Central memory CD8-positive, alpha-beta T cell (primary cell): Measurements from ENCODE around the gene CDKL2.
"Not testable (repeated sequence)": the region's sequence is repeated elsewhere in the genome, so short reads cannot be mapped to it uniquely, and the experiment has no call there.

Experiments
- ATAC-seq: fragments of 150-1000 bp; cut with Tn5 transposase; replicated peaks from 2 replicates; pipeline ENCODE4 v1.10.0; 2022; ENCODE audit warnings: mild to moderate bottlenecking, moderate FRiP score, moderate number of reproducible peaks; ENCODE audit not compliant: poor library complexity, severe bottlenecking; ENCODE audit errors: extremely low read depth
- DNase-seq, 2 donors: peaks; one replicate each; pipeline ENCODE4 v3.0.0; 2021; ENCODE audit warnings: low spot score in 2 of 2
- H3K27ac Mint-ChIP-seq: one replicate; pipeline ENCODE4 v1.8.0; 2022; ENCODE audit warnings: low read depth, mild to moderate bottlenecking, moderate library complexity, mixed read lengths
- H3K27me3 Mint-ChIP-seq: one replicate; pipeline ENCODE4 v1.8.0; 2022; ENCODE audit warnings: mixed read lengths
- H3K36me3 Mint-ChIP-seq: one replicate; pipeline ENCODE4 v1.8.0; 2022; ENCODE audit warnings: mild to moderate bottlenecking, moderate library complexity, mixed read lengths; ENCODE audit not compliant: insufficient read depth
- H3K4me1 Mint-ChIP-seq: one replicate; pipeline ENCODE4 v1.8.0; 2022; ENCODE audit warnings: mixed read lengths
- H3K4me3 Mint-ChIP-seq: one replicate; pipeline ENCODE4 v1.8.0; 2022; ENCODE audit warnings: mild to moderate bottlenecking, moderate library complexity, mixed read lengths
- H3K9me3 Mint-ChIP-seq: one replicate; pipeline ENCODE4 v1.8.0; 2022; ENCODE audit warnings: mixed read lengths

The CDKL2 gene

GRCh38 chr4:75630174-75630936 is at the start of gene CDKL2:
Gene CDKL2, minus strand, starts transcription at chr4:75630528. Its CDS starts 4,540 bp downstream, at chr4:75625988.
- H3K9me3 Mint-ChIP-seq = no peaks in the 10 kb centered on the region
- DNase-seq (peak; percentile 84 to 86), ATAC-seq (peak; percentile 98)
- peaks cover 12% of the 10 kb centered on the region for H3K4me1 Mint-ChIP-seq
- H3K4me3 Mint-ChIP-seq = peak within 1 kb of the TSS; percentile 79
- no peaks in the 10 kb centered on the region for H3K36me3 Mint-ChIP-seq
- H3K27ac Mint-ChIP-seq = peak within 1 kb of the TSS; percentile 70
- no peaks in the 10 kb centered on the region for H3K27me3 Mint-ChIP-seq

- Mint-ChIP-seq H3K27me3 (no peaks in the 10 kb centered on the region), H3K4me1 (peaks cover 10% of the 10 kb centered on the region), H3K9me3 (no peaks in the 10 kb centered on the region), H3K27ac (no peak overlapping the region), H3K36me3 (peaks cover 2% of the 10 kb centered on the region), H3K4me3 (no peak overlapping the region)
- no peak for DNase-seq
- ATAC-seq = no peak
Observed at GRCh38 chr4:75678965-75679364, 48.6 kb upstream of the CDKL2 start.

- peaks cover 15% of the 10 kb centered on the region for H3K4me1 Mint-ChIP-seq
- H3K27me3 Mint-ChIP-seq = no peaks in the 10 kb centered on the region
- H3K4me3 Mint-ChIP-seq = no peak overlapping the region
- no peaks in the 10 kb centered on the region for H3K9me3 Mint-ChIP-seq
- H3K27ac Mint-ChIP-seq = no peak overlapping the region
- ATAC-seq (no peak), DNase-seq (no peak)
- H3K36me3 Mint-ChIP-seq = peaks cover 6% of the 10 kb centered on the region
Observed at GRCh38 chr4:75678473-75678872, 48.1 kb upstream of the CDKL2 start.

DNA sequence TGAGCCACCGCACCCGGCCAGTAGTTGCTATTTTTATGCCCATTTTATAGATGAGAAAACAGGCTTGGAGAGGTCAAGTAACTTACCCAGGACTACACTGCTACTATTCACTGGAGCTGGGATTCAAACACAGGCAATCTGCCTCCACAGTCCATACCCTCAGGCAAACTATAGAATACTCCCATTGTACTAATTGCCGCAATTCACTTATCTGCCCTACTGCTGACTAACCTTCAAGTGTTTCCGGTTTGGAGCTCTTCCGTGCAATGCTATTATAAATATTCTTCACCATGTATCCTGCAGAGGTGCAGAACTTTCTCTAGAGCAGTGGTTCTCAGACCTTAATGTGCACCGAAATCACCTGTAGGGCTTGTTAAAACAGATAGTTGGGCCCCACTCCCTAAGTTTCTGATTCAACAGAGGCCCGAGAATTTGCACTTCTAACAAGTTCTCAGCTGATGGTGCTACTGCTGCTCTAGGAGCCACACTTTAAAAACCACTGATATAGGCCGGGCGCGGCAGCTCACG is 44.7 kb upstream of the CDKL2 start:
- H3K27ac Mint-ChIP-seq = no peak overlapping the region
- DNase-seq = no peak
- H3K27me3 Mint-ChIP-seq = no peaks in the 10 kb centered on the region
- no peak for ATAC-seq
- peaks cover 33% of the 10 kb centered on the region for H3K4me1 Mint-ChIP-seq
- H3K36me3 Mint-ChIP-seq = peaks cover 20% of the 10 kb centered on the region
- H3K9me3 Mint-ChIP-seq = no peaks in the 10 kb centered on the region
- peak overlapping the region; percentile 23 for H3K4me3 Mint-ChIP-seq

GRCh38 chr4:75673959-75674328 is 43.6 kb upstream of the CDKL2 start:
- no peaks in the 10 kb centered on the region for H3K9me3 Mint-ChIP-seq
- ATAC-seq (no peak), DNase-seq (no peak)
- H3K27ac Mint-ChIP-seq = peak overlapping the region; percentile 99
- no peaks in the 10 kb centered on the region for H3K27me3 Mint-ChIP-seq
- H3K4me3 Mint-ChIP-seq = peak overlapping the region; percentile 100
- H3K4me1 Mint-ChIP-seq = peaks cover 44% of the 10 kb centered on the region
- peaks cover 21% of the 10 kb centered on the region for H3K36me3 Mint-ChIP-seq

DNA sequence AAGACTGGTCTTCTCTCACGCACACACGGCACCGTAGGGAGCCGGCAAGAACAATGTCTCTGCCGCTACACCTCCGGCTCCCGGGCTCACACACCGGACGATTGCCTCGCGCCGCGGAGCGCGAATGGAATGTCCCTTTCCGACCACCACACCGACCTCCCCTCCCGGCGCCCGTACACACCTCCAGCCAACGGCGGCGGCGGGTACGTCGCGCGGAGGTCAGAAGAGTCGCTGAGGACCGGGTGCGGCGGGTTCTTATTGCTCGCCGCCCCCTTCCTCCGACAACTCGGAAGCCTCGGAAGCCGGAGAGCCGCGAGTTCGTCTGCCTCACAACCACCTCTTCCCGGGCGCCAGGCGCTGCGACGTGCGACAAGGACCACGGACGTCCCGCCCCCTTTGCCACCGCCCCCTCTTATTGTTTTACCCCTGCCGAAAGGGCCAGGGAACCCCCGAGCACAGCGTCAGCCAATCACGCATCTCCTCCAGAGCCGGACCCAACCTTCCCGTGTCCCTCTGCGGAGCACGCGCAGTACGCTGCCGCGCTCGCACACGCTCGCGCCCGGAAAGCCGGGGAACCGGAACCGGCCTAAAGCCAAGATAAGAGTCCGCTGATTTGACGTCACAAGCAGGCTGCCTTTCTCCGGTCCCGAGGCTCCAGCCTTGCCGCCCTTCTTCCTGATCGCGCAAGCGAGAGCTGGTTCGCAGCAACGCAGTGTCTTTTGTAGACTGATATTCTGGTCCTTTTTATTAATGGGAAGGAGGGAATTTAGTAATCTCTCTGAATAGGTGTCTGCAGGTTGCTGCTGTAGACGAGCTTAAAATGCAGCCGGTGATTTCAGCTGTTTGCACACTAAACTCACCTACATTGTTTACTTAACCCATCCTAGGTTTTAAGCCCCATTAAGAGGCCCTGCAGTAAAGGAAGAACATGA is 43.0 kb upstream of the CDKL2 start, which contains the start of gene G3BP2:
TSS of gene G3BP2 (minus strand) at position 385 of the 932 bp plus-strand sequence. CDS start 11,386 bp downstream, outside the sequence.
- Mint-ChIP-seq H3K9me3 (no peaks in the 10 kb centered on the region), H3K27me3 (no peaks in the 10 kb centered on the region)

GRCh38 chr4:75672461-75673026 is 42.2 kb upstream of the CDKL2 start:
- H3K9me3 Mint-ChIP-seq = no peaks in the 10 kb centered on the region

More for the DNA sequence above, 43.0 kb upstream of the CDKL2 start, which contains the start of gene G3BP2:
- H3K4me3 Mint-ChIP-seq = peak within 1 kb of the TSS; percentile 100
- H3K27ac Mint-ChIP-seq = peak within 1 kb of the TSS; percentile 99
- peak; percentile 93 for ATAC-seq
- H3K4me1 Mint-ChIP-seq = peaks cover 51% of the 10 kb centered on the region
- peaks cover 22% of the 10 kb centered on the region for H3K36me3 Mint-ChIP-seq
- peak; percentile 89 to 96 for DNase-seq

GRCh38 chr4:75671802-75672421 is 41.6 kb upstream of the CDKL2 start:
- H3K9me3 Mint-ChIP-seq = no peaks in the 10 kb centered on the region
- H3K36me3 Mint-ChIP-seq = peaks cover 25% of the 10 kb centered on the region
- DNase-seq (no peak), ATAC-seq (no peak)
- peak overlapping the region; percentile 100 for H3K4me3 Mint-ChIP-seq
- peaks cover 63% of the 10 kb centered on the region for H3K4me1 Mint-ChIP-seq
- H3K27ac Mint-ChIP-seq = peak overlapping the region; percentile 99
- no peaks in the 10 kb centered on the region for H3K27me3 Mint-ChIP-seq

More at GRCh38 chr4:75672461-75673026, 42.2 kb upstream of the CDKL2 start:
- Mint-ChIP-seq H3K4me3 (peak overlapping the region; percentile 100), H3K36me3 (peaks cover 23% of the 10 kb centered on the region), H3K27me3 (no peaks in the 10 kb centered on the region), H3K4me1 (peaks cover 58% of the 10 kb centered on the region), H3K27ac (peak overlapping the region; percentile 99)
- ATAC-seq = peak; percentile 45
- DNase-seq = peak; percentile 69

- peak overlapping the region; percentile 7 for H3K4me3 Mint-ChIP-seq
- ATAC-seq (no peak), DNase-seq (no peak)
- peaks cover 74% of the 10 kb centered on the region for H3K4me1 Mint-ChIP-seq
- H3K27ac Mint-ChIP-seq = peak overlapping the region; percentile 0
- peaks cover 35% of the 10 kb centered on the region for H3K36me3 Mint-ChIP-seq
- H3K9me3 Mint-ChIP-seq = no peaks in the 10 kb centered on the region
- H3K27me3 Mint-ChIP-seq = no peaks in the 10 kb centered on the region
Observed at GRCh38 chr4:75668596-75668995, 38.3 kb upstream of the CDKL2 start.

DNA sequence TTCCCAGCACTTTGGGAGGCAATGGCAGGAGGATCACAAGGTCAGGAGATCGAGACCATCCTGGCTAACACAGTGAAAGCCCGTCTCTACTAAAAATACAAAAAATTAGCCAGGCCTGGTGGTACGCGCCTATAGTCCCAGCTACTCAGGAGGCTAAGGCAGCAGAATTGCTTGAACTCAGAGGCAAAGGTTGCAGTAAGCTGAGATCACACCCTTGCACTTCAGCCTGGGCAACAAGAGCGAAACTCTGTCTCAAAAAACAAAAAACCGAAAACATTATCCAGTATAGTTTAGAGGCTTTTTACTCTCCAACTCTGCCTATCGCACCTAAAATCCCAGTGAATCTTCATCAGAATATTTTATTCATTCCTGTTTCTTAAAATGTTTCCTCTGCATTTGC is 37.3 kb upstream of the CDKL2 start:
- DNase-seq, H3K27ac Mint-ChIP-seq, H3K27me3 Mint-ChIP-seq, H3K9me3 Mint-ChIP-seq, ATAC-seq: not testable (repeated sequence)
- peaks cover 69% of the 10 kb centered on the region for H3K4me1 Mint-ChIP-seq
- peaks cover 25% of the 10 kb centered on the region for H3K36me3 Mint-ChIP-seq
- peak overlapping the region; percentile 7 for H3K4me3 Mint-ChIP-seq

DNA sequence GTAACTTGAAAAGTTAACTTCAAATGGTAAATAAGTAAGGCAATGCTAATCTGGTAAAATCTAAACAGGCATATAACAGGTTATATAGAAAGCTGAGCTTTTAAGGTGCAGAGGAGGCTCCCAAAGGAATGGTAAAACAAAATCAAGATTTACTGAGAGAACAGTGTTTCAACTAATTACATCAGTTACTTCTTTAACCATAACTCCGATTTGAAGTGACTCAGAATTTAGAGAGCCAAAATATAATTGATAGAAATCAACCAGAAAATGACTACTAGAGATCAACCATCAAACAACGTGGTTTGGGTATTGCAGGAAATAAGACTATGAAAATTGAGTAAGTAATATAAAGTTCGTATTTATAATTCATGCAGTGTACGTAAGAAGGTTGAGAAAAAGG is 36.0 kb upstream of the CDKL2 start:
- no peak for DNase-seq
- Mint-ChIP-seq H3K4me1 (peaks cover 64% of the 10 kb centered on the region), H3K27me3 (no peaks in the 10 kb centered on the region), H3K4me3 (peak overlapping the region; percentile 5), H3K27ac (peak overlapping the region; percentile 71), H3K36me3 (peaks cover 27% of the 10 kb centered on the region), H3K9me3 (no peaks in the 10 kb centered on the region)
- ATAC-seq = no peak

DNA sequence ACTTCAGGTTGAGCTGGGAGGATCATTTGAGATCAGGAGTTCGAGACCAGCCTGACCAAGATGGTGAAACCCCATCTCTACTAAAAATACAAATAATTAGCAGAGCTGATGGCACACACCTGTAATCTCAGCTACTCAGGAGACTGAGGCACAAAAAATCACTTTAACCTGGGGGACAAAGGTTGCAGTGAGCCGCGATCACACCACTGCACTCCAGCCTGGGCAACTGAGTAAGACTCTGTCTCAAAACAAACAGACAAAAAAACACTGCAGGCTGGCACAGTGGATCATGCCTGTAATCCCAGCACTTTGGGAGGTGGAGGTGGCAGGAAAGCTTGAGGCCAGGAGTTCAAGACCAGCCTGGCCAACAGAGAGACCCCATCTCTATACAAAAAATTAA is 34.3 kb upstream of the CDKL2 start:
- not testable (repeated sequence) for H3K27me3 Mint-ChIP-seq, H3K4me3 Mint-ChIP-seq, ATAC-seq, DNase-seq, H3K9me3 Mint-ChIP-seq
- Mint-ChIP-seq H3K27ac (peak overlapping the region; percentile 71), H3K36me3 (peaks cover 33% of the 10 kb centered on the region), H3K4me1 (peaks cover 48% of the 10 kb centered on the region)
